IgD-negative memory B cell (primary cell): Measurements from ENCODE around the gene TXNIP. TPM values are rescaled to one million over a fixed set of nuclear protein-coding genes. Genes with fewer than 3 reads are reported as not detected.

Experiments used
- H3K27ac Mint-ChIP-seq, 3 donors: one replicate each; pipeline ENCODE4 v1.8.0; 2020 to 2022; ENCODE audit warnings: mild to moderate bottlenecking in 3 of 3, mixed read lengths in 3 of 3, moderate library complexity in 1 of 3
- H3K27me3 Mint-ChIP-seq: one replicate; pipeline ENCODE4 v1.8.0; 2021; ENCODE audit warnings: mixed read lengths
- H3K36me3 Mint-ChIP-seq: one replicate; pipeline ENCODE4 v1.8.0; 2020; ENCODE audit warnings: mild to moderate bottlenecking, mixed read lengths
- H3K4me1 Mint-ChIP-seq, 3 donors: one replicate each; pipeline ENCODE4 v1.8.0; 2020 to 2022; ENCODE audit warnings: mixed read lengths in 3 of 3, mild to moderate bottlenecking in 1 of 3
- H3K4me3 Mint-ChIP-seq, 4 donors: one replicate each; pipeline ENCODE4 v1.8.0; 2020 to 2022; ENCODE audit warnings: mild to moderate bottlenecking in 4 of 4, mixed read lengths in 4 of 4, moderate library complexity in 3 of 4
- H3K9me3 Mint-ChIP-seq, 3 donors: one replicate each; pipeline ENCODE4 v1.8.0; 2020 to 2021; ENCODE audit warnings: mixed read lengths in 3 of 3, mild to moderate bottlenecking in 1 of 3
- polyA plus RNA-seq: library from polyadenylated mRNA; unstranded; fragments of 300-500 nt; fragmentation: Illumina TruSeq; gene quantifications from one replicate; pipeline ENCODE4 v1.2.3, GENCODE V29; 2021

Gene TXNIP
- polyA plus RNA-seq, 1 donor from 2014 or later = 3,579 TPM

DNA sequence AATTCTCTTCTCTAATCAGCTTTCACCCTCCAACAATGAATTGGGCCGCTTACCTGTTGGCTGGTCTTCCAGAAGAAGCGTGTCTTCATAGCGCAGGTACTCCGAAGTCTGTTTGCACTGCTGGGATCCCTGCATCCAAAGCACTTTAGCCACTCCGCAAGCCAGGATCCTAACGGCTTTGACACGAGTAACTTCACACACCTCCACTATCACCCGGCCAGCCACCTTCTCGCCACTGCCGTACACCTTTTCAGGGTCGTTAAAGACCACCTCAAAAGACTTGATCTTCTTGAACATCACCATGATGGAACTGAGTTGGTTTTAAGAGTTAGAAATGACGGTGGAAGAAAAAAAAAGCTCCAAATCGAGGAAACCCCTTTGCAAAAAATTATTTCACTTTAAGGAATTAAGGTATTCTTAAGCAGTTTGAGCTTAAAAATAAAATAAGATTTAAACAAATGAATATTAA lies 381 bp downstream of the TXNIP start:
- Mint-ChIP-seq H3K4me1 (peaks cover 29 to 42% (median 37%) of the 10 kb centered on the region in 3 donors), H3K4me3 (peak overlapping the region; percentile 82 to 98 (median 97)), H3K27me3 (no peaks in the 10 kb centered on the region), H3K27ac (peak overlapping the region; percentile 76 to 99 (median 98)), H3K36me3 (peaks cover 27% of the 10 kb centered on the region), H3K9me3 (peaks cover 0 to 3% (median 0%) of the 10 kb centered on the region in 3 donors)

DNA sequence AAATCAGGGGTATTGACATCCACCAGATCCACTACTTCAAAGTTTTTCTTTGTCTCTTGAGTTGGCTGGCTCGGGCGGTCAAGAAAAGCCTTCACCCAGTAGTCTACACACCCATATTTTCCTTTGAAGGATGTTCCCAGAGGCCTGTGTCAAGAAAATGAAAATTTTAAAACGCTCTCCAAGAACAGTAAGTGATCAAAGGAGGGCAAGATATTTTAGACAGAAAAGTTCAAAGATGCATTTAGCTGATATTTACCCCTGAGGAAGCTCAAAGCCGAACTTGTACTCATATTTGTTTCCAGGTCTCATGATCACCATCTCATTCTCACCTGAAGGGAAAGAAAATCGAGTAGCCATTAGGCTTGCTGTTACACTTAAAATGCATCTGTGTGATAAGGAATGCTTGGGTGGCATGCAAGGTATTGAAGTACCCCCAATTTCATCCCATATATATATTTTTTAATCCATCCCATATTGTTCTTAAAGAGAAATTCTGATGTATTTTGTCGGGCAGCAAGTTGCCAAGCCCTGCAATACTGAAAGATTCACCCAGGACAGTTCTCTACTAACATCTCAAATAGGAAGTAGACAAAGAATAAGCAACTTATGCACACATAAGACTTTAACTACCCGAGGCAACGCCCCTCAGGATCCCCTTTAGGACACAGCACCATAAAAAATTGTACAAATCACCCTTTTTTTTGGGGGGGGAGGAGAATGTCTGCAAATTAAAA lies 1.1 kb downstream of the TXNIP start:
- peaks cover 27% of the 10 kb centered on the region for H3K36me3 Mint-ChIP-seq
- H3K4me1 Mint-ChIP-seq = peaks cover 30 to 46% (median 43%) of the 10 kb centered on the region in 3 donors
- H3K27me3 Mint-ChIP-seq = no peaks in the 10 kb centered on the region
- H3K9me3 Mint-ChIP-seq = peaks cover 0 to 3% (median 0%) of the 10 kb centered on the region in 3 donors
- peak overlapping the region; percentile 76 to 99 (median 98) for H3K27ac Mint-ChIP-seq
- H3K4me3 Mint-ChIP-seq = peak overlapping the region; percentile 82 to 98 (median 97)

GRCh38 chr1:145994391-145995120 lies 1.8 kb downstream of the TXNIP start:
- peaks cover 27% of the 10 kb centered on the region for H3K36me3 Mint-ChIP-seq

DNA sequence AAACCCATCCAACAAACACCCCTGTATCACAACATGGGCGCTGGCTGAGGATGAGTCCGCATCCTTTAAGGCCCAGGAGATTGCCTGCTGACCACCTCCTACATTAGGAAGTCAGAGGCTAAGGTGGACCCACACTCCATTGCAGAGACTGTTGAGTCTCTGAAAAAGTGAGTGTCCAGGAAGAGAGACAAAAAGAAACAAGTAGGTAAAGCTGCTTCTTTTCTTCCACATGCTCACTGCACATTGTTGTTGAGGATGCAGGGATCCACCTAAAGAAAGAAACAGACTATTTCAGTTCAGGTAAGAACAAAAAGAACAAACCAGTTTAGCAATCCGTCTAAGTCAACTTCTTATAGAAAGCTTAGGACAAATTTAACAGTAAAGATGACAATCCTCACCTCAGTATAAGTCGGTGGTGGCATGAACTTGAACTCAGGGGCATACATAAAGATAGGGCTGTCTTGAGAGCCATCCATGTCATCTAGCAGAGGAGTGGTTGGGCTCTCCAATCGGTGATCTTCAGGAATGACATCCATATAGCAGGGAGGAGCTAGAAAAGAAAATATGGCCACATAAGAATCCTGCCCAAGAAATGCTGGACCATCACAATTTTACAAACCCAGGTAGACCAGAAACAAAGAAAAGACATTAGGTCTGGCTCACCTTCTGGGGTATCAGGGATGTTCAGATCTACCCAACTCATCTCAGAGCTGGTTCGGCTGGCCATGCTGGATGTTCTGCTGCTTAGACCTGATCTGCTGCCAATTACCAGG lies 2.6 kb downstream of the TXNIP start:
- no peaks in the 10 kb centered on the region for H3K27me3 Mint-ChIP-seq
- H3K36me3 Mint-ChIP-seq = peaks cover 27% of the 10 kb centered on the region
- peaks cover 28 to 40% (median 38%) of the 10 kb centered on the region in 3 donors for H3K4me1 Mint-ChIP-seq
- H3K4me3 Mint-ChIP-seq = peak overlapping the region; percentile 82 to 98 (median 97)
- peaks cover 0 to 3% (median 0%) of the 10 kb centered on the region in 3 donors for H3K9me3 Mint-ChIP-seq
- peak overlapping the region; percentile 21 to 99 (median 76) for H3K27ac Mint-ChIP-seq

More at GRCh38 chr1:145994391-145995120, 1.8 kb downstream of the TXNIP start:
- H3K9me3 Mint-ChIP-seq = peaks cover 0 to 3% (median 0%) of the 10 kb centered on the region in 3 donors
- H3K4me1 Mint-ChIP-seq = peaks cover 28 to 42% (median 41%) of the 10 kb centered on the region in 3 donors
- no peaks in the 10 kb centered on the region for H3K27me3 Mint-ChIP-seq
- H3K4me3 Mint-ChIP-seq = peak overlapping the region; percentile 82 to 98 (median 97)
- H3K27ac Mint-ChIP-seq = peak overlapping the region; percentile 59 to 99 (median 76)

GRCh38 chr1:145992958-145993617 lies 3.3 kb downstream of the TXNIP start:
- peak overlapping the region; percentile 82 to 98 (median 97) for H3K4me3 Mint-ChIP-seq
- peaks cover 0 to 3% (median 0%) of the 10 kb centered on the region in 3 donors for H3K9me3 Mint-ChIP-seq

GRCh38 chr1:145992502-145992936 lies 3.9 kb downstream of the TXNIP start:
- H3K4me3 Mint-ChIP-seq = peak overlapping the region; percentile 82 to 98 (median 97)
- H3K36me3 Mint-ChIP-seq = peaks cover 27% of the 10 kb centered on the region
- peaks cover 27 to 38% (median 37%) of the 10 kb centered on the region in 3 donors for H3K4me1 Mint-ChIP-seq
- H3K27ac Mint-ChIP-seq = peak overlapping the region; percentile 33 to 80 (median 64)
- H3K27me3 Mint-ChIP-seq = no peaks in the 10 kb centered on the region
- H3K9me3 Mint-ChIP-seq = peaks cover 0 to 3% (median 0%) of the 10 kb centered on the region in 3 donors

More at GRCh38 chr1:145992958-145993617, 3.3 kb downstream of the TXNIP start:
- no peaks in the 10 kb centered on the region for H3K27me3 Mint-ChIP-seq
- peaks cover 27% of the 10 kb centered on the region for H3K36me3 Mint-ChIP-seq
- H3K4me1 Mint-ChIP-seq = peaks cover 27 to 42% (median 38%) of the 10 kb centered on the region in 3 donors
- peak overlapping the region; percentile 33 to 80 (median 64) for H3K27ac Mint-ChIP-seq

DNA sequence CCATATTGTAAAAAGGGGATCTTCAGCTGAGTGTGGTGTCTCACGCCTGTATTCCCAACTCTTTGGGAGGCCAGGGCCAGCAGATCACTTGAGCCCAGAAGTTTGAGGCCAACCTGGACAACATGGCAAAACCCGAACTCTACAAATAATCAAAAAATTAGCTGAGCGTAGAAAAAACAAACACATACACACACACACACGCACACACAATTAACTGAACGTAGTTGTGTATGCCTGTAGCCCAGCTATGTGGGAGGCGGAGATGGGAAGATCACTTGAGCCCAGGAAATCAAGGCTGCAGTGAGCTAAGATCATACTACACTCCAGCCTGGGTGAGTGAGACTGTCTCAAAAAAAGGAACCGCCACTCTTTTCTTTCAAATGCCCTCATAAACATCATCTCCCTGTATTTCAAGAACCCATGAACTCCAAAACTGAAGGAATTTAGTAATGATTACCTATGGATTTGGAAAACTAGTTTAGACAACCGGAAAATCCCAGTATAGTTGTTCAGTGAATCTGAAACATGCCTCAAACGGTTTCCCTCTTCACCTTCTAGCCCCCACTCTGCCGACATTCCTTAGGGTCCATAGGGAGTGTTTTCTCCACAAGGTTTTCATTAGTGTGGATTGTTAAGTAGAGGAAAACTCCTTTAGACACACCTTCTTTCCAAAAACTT lies 4.5 kb downstream of the TXNIP start:
- Mint-ChIP-seq H3K4me3 (peak overlapping the region; percentile 82 to 98 (median 97)), H3K9me3 (peaks cover 0 to 3% (median 0%) of the 10 kb centered on the region in 3 donors), H3K4me1 (peaks cover 26 to 38% (median 35%) of the 10 kb centered on the region in 3 donors), H3K36me3 (peaks cover 27% of the 10 kb centered on the region), H3K27me3 (no peaks in the 10 kb centered on the region), H3K27ac (peak overlapping the region in 2 of 3 donors; percentile 64 to 80)

- Mint-ChIP-seq H3K9me3 (no peaks in the 10 kb centered on the region), H3K27me3 (no peaks in the 10 kb centered on the region), H3K36me3 (peaks cover 22% of the 10 kb centered on the region), H3K4me3 (peak overlapping the region in 3 of 4 donors; percentile 44 to 97 (median 82)), H3K4me1 (peaks cover 35 to 49% (median 39%) of the 10 kb centered on the region in 3 donors), H3K27ac (peak overlapping the region; percentile 24 to 81 (median 64))
These were observed 6.0 kb downstream of the TXNIP start for GRCh38 chr1:145990249-145990855.

- H3K27ac Mint-ChIP-seq = peak overlapping the region; percentile 24 to 74 (median 40)
- no peaks in the 10 kb centered on the region for H3K27me3 Mint-ChIP-seq
- H3K4me3 Mint-ChIP-seq = peak overlapping the region; percentile 1 to 57 (median 20)
- H3K4me1 Mint-ChIP-seq = peaks cover 45 to 63% (median 53%) of the 10 kb centered on the region in 3 donors
- H3K9me3 Mint-ChIP-seq = no peaks in the 10 kb centered on the region
- peaks cover 6% of the 10 kb centered on the region for H3K36me3 Mint-ChIP-seq
These were observed 7.6 kb downstream of the TXNIP start for GRCh38 chr1:145988773-145989172.

GRCh38 chr1:145987926-145988325 lies 8.5 kb downstream of the TXNIP start:
- no peaks in the 10 kb centered on the region for H3K27me3 Mint-ChIP-seq
- peak overlapping the region in 2 of 4 donors; percentile 1 to 56 for H3K4me3 Mint-ChIP-seq
- H3K9me3 Mint-ChIP-seq = no peaks in the 10 kb centered on the region
- no peaks in the 10 kb centered on the region for H3K36me3 Mint-ChIP-seq
- peak overlapping the region; percentile 26 to 74 (median 40) for H3K27ac Mint-ChIP-seq
- H3K4me1 Mint-ChIP-seq = peaks cover 51 to 71% (median 61%) of the 10 kb centered on the region in 3 donors

DNA sequence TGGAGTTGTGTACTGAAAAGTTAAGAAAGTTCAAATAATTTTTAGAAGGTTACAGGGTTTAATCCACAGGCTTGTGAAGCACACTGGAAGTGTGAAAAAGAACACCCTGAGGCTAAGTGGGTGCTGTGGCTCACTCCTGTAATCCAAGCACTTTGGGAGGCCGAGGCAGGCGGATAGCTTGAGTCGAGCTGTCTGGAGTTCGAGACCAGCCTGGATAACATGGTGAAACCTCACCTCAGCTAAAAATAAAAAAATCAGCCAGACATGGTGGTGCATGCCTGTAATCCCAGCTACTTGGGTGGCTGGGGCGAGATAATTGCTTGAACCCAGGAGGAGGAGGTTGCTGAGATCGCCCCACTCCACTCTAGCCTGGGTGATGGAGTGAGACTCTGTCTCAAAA lies 9.8 kb downstream of the TXNIP start:
- no peaks in the 10 kb centered on the region for H3K27me3 Mint-ChIP-seq
- no peaks in the 10 kb centered on the region for H3K36me3 Mint-ChIP-seq
- H3K27ac Mint-ChIP-seq = peak overlapping the region in 1 of 3 donors; percentile 89
- peak overlapping the region in 1 of 4 donors; percentile 82 for H3K4me3 Mint-ChIP-seq
- H3K9me3 Mint-ChIP-seq = no peaks in the 10 kb centered on the region
- H3K4me1 Mint-ChIP-seq = peaks cover 50 to 71% (median 52%) of the 10 kb centered on the region in 3 donors

GRCh38 chr1:145985502-145986439 lies 10.6 kb downstream of the TXNIP start:
- no peaks in the 10 kb centered on the region for H3K9me3 Mint-ChIP-seq
- H3K36me3 Mint-ChIP-seq = no peaks in the 10 kb centered on the region
- peaks cover 42 to 66% (median 52%) of the 10 kb centered on the region in 3 donors for H3K4me1 Mint-ChIP-seq
- peak overlapping the region; percentile 6 to 89 (median 82) for H3K4me3 Mint-ChIP-seq
- H3K27ac Mint-ChIP-seq = peak overlapping the region in 2 of 3 donors; percentile 89 to 95
- no peaks in the 10 kb centered on the region for H3K27me3 Mint-ChIP-seq
